D341Med (cell line): Measurements from ENCODE around the gene ANGPT4.
"Not testable (repeated sequence)": the region's sequence is repeated elsewhere in the genome, so short reads cannot be mapped to it uniquely, and the experiment has no call there.

ENCODE experiments used
- DNase-seq: peaks from one replicate; pipeline ENCODE4 v3.0.0; 2012; ENCODE audit warnings: low spot score

The ANGPT4 gene

DNA sequence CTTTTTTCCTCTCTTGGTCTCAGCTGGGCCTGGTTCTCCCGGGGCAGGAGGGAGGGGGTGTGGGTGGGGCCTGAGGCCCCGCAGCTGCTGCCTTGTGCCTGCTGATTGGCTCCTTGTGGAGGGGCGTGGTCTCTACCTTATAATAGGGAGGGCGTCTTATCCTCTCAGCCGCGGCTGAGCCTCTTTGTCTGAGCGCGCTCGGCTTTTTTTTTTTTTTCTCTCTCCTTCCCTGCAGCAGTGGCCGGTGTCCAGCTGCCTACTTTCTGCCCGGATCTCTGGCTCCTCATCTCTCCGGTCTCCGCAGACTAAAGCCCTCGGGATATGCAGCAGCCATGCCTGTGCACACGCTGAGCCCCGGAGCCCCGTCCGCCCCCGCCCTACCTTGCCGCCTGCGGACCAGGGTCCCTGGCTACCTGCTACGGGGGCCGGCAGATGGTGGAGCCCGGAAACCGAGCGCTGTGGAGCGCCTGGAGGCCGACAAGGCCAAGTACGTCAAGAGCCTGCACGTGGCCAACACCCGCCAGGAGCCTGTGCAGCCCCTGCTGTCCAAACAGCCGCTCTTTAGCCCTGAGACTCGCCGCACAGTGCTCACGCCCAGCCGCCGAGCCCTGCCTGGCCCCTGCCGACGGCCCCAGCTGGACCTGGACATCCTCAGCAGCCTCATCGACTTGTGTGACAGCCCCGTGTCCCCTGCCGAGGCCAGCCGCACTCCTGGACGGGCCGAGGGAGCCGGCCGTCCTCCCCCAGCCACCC lies 71.5 kb downstream of the ANGPT4 start:
- peak; percentile 98 for DNase-seq

GRCh38 chr20:843912-844311 lies 72.2 kb downstream of the ANGPT4 start:
- DNase-seq = no peak

DNA sequence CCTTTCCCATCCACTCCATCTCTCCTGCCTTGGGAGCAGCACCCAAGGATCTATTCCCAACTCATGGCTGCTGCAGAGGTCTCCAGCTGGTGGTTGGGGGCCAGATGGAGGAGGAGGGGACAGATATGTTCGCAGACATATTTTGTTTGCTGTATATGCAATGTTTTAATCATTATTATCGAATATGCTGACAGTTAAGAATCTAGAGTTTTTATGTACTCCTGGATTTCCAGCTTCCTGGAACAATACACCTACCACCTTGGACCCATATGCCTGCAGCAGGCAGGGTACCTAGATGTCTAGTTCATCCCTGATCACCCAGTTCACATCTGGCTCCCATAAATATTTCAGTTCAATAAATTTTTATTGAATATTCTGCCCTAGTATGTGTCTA lies 73.6 kb downstream of the ANGPT4 start:
- DNase-seq = no peak

GRCh38 chr20:841568-842546 lies 74.3 kb downstream of the ANGPT4 start:
- no peak for DNase-seq

DNA sequence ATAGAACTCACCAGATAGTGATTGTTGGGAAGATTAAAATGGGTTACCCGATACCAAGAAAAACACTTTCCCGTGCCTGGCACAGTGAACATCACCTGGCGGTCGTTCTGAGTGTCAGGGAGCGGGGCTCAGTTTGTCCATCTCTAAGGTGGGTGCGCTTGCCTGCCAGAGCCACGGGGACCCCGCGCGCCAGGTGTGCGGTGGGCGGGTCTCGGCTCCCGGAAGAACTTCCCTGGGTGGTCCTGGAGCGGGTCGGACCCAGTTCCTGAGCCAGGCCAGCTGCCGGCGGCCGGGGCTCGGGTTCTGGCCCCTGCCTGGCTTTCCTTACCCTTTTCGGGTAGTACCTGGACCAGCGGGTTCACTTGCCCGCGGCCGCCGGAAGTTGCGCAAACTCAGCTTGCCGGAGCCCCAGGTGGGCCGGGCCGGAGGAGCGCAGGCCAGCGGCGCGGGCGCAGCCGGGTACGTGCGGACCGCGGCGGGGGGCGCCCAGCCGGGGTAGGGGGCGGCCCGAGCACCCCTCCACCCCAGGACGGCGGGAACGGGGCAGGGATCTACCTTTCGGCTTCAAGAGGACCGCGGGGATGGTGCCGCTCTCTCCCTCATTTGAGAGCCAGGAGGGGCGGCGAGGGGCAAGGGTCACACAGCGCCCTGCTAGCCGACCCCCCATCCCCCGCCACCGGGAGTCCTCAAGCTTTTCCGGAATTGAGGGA lies 75.1 kb downstream of the ANGPT4 start:
- DNase-seq = no peak

GRCh38 chr20:840503-840857 lies 75.7 kb downstream of the ANGPT4 start:
- DNase-seq = no peak

GRCh38 chr20:839626-840025 lies 76.5 kb downstream of the ANGPT4 start:
- DNase-seq = no peak

- DNase-seq = no peak
Measured at GRCh38 chr20:839015-839414, 77.1 kb downstream of the ANGPT4 start.

GRCh38 chr20:836190-836589 lies 79.9 kb downstream of the ANGPT4 start:
- DNase-seq = no peak

DNA sequence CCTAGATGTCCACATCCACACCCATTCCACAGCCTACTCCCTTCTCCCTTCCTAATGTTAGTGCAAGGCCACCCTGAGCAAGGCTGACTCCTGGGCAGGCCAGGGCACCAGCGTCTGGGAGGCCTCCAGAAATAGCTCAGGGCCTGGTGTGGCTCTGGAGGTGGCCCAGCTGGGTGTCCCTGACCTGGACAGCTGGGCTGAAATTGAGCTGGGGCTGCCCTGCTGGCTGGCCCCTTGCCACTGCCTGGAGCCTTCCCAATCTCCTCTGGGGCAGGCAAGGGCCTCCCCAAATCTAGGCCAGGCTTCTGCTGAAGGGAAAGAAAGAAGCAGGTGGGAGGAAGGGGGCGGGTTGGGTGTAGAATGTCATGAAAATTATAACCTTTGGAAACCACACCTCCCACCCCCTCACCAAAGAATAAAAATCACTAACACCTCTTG lies 80.5 kb downstream of the ANGPT4 start:
- no peak for DNase-seq

- DNase-seq = peak; percentile 61
Measured at GRCh38 chr20:834151-834746, 81.9 kb downstream of the ANGPT4 start.

DNA sequence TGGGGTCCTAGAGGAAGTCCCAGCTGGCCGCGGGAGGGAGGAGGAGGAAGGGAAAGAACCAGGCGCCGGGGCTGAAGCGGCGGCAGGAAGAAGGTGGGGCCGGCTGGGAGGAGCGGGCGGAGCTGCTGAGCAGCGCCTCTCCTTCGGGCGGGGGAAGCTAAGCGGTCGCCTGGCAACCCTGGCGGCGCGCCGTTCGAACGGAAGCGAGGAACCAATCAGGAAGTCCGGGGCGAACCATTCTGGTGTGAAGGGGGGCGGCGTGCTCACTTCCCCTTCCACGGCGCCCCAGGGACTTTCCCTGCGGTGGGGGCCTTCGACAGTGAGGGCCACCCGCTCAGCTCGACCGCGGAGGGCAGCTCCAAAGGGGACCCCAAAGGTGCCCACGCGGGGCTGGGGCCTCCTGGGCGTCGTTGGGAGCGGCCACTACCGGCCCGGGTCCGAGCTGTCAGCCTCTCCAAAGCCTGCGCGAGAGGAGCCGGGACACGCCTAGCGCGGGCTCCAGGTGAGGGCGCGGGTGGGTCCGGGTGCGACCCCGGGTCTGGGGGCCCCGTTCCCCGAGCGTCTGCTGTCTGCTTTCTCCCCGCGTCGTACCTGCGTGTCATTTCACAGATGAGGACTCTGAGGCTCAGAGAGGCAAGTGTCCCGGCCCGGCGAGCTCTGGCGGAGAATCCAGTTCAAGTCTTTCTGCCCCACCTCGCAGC lies 82.5 kb downstream of the ANGPT4 start, which contains the start of gene FAM110A:
FAM110A (plus strand) TSS at position 266 of the 701 bp plus-strand sequence. CDS start 11,090 bp downstream, outside the sequence.
- DNase-seq = peak; percentile 98

GRCh38 chr20:833121-833449 lies 83.0 kb downstream of the ANGPT4 start:
- no peak for DNase-seq

DNA sequence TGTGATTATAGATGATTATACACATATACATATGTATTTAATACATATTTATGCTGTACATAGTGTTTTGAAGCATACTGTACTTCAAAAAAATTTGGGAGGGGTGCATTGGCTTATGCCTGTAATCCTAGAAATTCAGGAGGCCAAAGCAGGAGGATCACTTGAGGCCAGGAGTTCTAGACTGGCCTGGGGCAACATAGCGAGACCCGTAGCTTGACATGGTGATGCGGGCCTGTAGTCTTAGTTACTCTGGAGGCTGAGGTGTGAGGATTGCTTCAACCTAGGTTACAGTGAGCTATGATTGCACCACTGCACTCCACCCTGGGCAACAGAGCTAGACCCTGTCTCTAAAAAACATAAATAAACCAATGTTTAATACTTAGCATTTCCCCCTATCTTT lies 84.2 kb downstream of the ANGPT4 start:
- no peak for DNase-seq

DNA sequence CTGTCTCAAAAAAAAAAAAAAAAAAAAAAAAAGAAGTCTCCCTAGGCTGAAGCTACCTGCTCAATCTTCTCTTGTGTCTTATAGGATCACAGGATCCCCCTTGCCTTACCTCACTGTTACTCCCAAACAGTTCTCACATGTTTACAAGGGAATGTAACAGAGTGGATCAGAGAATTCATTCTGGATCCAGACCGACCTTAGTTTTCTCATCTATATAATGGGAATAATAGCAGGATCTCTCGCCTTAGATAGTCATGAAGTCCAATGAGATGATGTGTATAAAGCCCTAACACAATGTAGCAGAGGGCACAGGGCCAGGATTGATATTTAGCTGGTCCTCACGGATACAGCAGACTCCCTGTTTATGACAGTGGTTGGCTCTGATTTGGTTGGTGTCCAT lies 84.9 kb downstream of the ANGPT4 start:
- no peak for DNase-seq

GRCh38 chr20:830011-830521 lies 86.1 kb downstream of the ANGPT4 start:
- no peak for DNase-seq

GRCh38 chr20:829551-829950 lies 86.6 kb downstream of the ANGPT4 start:
- DNase-seq = no peak

- no peak for DNase-seq
Measured at GRCh38 chr20:828987-829386, 87.1 kb downstream of the ANGPT4 start.

DNA sequence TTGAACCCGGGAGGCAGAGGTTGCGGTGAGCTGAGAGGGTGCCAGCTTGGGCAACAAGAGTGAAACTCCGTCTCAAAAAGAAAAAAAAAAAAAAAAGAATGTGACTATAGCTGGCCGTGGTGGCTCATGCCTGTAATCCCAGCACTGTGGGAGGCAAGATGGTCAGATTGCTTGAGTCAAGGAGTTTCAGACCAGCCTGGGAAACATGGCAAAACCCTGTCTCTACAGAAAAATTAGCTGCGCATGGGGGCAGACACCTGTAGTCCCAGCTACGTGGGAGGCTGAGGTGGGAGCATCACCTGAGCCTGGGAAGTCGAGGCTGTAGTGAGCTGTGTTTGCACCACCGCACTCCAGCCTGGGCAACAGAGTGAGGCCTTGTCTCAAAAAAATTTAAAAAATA lies 88.2 kb downstream of the ANGPT4 start:
- DNase-seq = not testable (repeated sequence)

- no peak for DNase-seq
Measured at GRCh38 chr20:826695-827323, 89.3 kb downstream of the ANGPT4 start.
